ENCODE measurements around the gene SSPN. TPM values are rescaled to one million over a fixed set of nuclear protein-coding genes. Genes with fewer than 3 reads are reported as not detected.

SSPN gene
- total RNA-seq, 1 experiment from 2014 or later: 11.9 TPM

DNA sequence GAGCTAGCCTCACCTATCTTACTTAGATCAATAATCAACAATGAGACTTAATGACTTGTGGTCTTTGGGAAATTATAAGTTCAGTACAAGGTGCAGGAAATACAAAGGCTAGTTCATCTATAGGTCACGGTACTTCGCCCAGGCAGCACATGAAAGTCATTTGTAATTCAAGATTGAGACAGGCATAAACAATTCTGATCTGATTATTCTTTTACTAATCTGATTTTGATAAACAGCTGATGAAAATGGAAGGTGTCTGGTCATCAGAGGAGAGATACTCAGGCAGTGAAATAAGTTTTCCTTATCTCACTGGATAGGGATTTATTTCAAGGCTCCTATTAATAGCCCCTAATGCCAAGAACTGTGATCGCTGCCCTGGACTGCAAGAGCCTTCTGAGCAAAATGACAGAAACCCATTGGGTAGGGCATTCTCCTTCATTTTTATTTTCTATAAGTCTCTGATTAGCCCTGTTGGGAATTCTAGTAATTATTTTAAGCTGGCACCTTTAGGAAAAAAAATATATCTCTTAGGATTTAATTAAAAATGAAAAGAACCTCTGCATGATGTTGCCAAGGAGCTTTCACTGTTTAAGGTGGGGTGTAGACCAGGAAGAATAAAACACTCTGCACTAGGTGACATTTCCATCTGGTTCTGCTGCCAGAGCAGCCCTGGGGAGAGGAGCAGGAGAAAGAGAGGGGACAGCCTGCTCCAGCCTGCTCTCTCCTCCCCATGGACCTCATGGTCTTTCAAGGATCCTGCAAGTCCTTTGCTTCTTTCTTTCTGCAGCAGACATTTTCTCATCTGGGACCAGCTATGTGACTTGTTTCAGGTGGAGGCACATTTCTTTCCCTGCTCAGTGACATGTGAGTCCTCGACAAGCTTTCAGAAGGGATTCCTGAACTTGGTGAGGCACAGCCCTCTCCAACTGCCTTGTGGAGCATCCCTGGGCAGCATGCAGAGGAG, 44.8 kb downstream of the SSPN start:
- POLR2A ChIA-PET (ENCODE audit: unreplicated experiment): no interaction called here
- no TSS peak for BruUV-seq (replicated peaks)
- Histone ChIP-seq H3K27ac (ENCODE audit: low read length) (peak overlapping the region; percentile 88), H3K4me2 (ENCODE audit: low read length) (peak overlapping the region; percentile 63), H3K9me3 (ENCODE audit: low read length) (no peaks in the 10 kb centered on the region), H3K4me1 (ENCODE audit: insufficient read depth, low read length) (peaks cover 58% of the 10 kb centered on the region), H3K79me2 (ENCODE audit: low read length) (no peaks in the 10 kb centered on the region), H3K4me3 (ENCODE audit: low read length) (no peak overlapping the region; the same call in 1 of the 2 replicates), H3F3A (ENCODE audit: low read length, unreplicated experiment) (peaks cover 8% of the 10 kb centered on the region), H4K20me1 (ENCODE audit: low read length) (no peaks in the 10 kb centered on the region), H3K9ac (ENCODE audit: low read length) (peak overlapping the region; percentile 56), H3K9me2 (replicated peaks; ENCODE audit: low read length) (no peaks in the 10 kb centered on the region), H2AFZ (ENCODE audit: low read length) (no peak overlapping the region), H3K27me3 (ENCODE audit: low read length) (no peaks in the 10 kb centered on the region), H3K36me3 (ENCODE audit: low read depth, low read length) (no peaks in the 10 kb centered on the region)
- CTCF ChIA-PET: no interaction called here
- no peak for ATAC-seq
- intact Hi-C loops (cut with micrococcal nuclease): no loop called here
- TF ChIP-seq EZH2 (IDR thresholded peaks at IDR 0.05; ENCODE audit: low read length, unreplicated experiment): no peak
- 0 out of 2 replicates have a peak, but pooled peaks have one; percentile 58 for TF ChIP-seq EZH2phosphoT487 (IDR thresholded peaks at IDR 0.05; ENCODE audit: borderline replicate concordance, low read length)
- no peak for DNase-seq

DNA sequence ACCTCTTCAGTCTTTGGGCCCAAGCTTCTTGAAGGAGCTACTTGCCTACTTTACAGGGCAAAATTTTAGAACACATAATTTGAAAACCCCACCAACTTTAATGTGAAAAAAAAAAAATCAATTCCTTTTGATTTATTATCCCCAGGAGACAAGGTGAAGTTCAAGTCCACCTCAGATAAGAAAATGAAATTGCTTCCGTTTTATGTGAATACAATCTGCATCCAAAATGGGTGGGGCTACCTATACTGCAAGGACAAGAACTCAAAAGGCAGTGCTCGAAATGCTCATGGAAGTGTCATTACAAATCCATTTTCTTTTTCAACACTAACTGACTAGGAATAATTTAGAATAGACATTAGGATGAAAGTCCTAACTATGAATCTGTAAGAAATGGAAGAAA, 45.7 kb downstream of the SSPN start:
- no peaks in the 10 kb centered on the region for H3K9me2 ChIP-seq (replicated peaks; ENCODE audit: low read length)
- no peaks in the 10 kb centered on the region for H3K9me3 ChIP-seq (ENCODE audit: low read length)
- CTCF ChIA-PET: no interaction called here
- H2AFZ ChIP-seq (ENCODE audit: low read length): no peak overlapping the region
- no peaks in the 10 kb centered on the region for H3K36me3 ChIP-seq (ENCODE audit: low read depth, low read length)
- no peak overlapping the region for H3K4me2 ChIP-seq (ENCODE audit: low read length)
- intact Hi-C loops (cut with micrococcal nuclease): no loop called here
- H3K4me3 ChIP-seq (ENCODE audit: low read length): no peak overlapping the region
- POLR2A ChIA-PET (ENCODE audit: unreplicated experiment): no interaction called here
- peaks cover 11% of the 10 kb centered on the region for H3F3A ChIP-seq (ENCODE audit: low read length, unreplicated experiment)
- BruUV-seq (replicated peaks): no TSS peak
- H3K79me2 ChIP-seq (ENCODE audit: low read length): no peaks in the 10 kb centered on the region
- H3K27ac ChIP-seq (ENCODE audit: low read length): peak overlapping the region; percentile 88
- H4K20me1 ChIP-seq (ENCODE audit: low read length): no peaks in the 10 kb centered on the region
- ATAC-seq: no peak
- DNase-seq: no peak
- H3K4me1 ChIP-seq (ENCODE audit: insufficient read depth, low read length): peaks cover 67% of the 10 kb centered on the region
- no peak for TF ChIP-seq CTCF (conservative IDR thresholded peaks at IDR 0.05; ENCODE audit: low read depth, low read length)
- TF ChIP-seq EZH2phosphoT487 (IDR thresholded peaks at IDR 0.05; ENCODE audit: borderline replicate concordance, low read length): no peak
- no peaks in the 10 kb centered on the region for H3K27me3 ChIP-seq (ENCODE audit: low read length)
- H3K9ac ChIP-seq (ENCODE audit: low read length): no peak overlapping the region

- no peaks in the 10 kb centered on the region for H3K79me2 ChIP-seq (ENCODE audit: low read length)
- H2AFZ ChIP-seq (ENCODE audit: low read length): no peak overlapping the region
- peaks cover 13% of the 10 kb centered on the region for H3F3A ChIP-seq (ENCODE audit: low read length, unreplicated experiment)
- TF ChIP-seq EZH2phosphoT487 (IDR thresholded peaks at IDR 0.05; ENCODE audit: borderline replicate concordance, low read length) (no peak), CTCF (conservative IDR thresholded peaks at IDR 0.05; ENCODE audit: low read depth, low read length) (no peak), EZH2 (IDR thresholded peaks at IDR 0.05; ENCODE audit: low read length, unreplicated experiment) (no peak)
- no peaks in the 10 kb centered on the region for H3K27me3 ChIP-seq (ENCODE audit: low read length)
- H3K36me3 ChIP-seq (ENCODE audit: low read depth, low read length): no peaks in the 10 kb centered on the region
- no peaks in the 10 kb centered on the region for H4K20me1 ChIP-seq (ENCODE audit: low read length)
- ATAC-seq (no peak), DNase-seq (no peak)
- H3K4me2 ChIP-seq (ENCODE audit: low read length): no peak overlapping the region
- ChIA-PET CTCF (no interaction called here), POLR2A (ENCODE audit: unreplicated experiment) (interaction anchor here (0.6 kb wide), 1 partner anchor 30 kb away, joined by 6 read pairs; no protein-coding TSS in a partner anchor)
- H3K9me2 ChIP-seq (replicated peaks; ENCODE audit: low read length): no peaks in the 10 kb centered on the region
- intact Hi-C loops (cut with micrococcal nuclease): no loop called here
- no peaks in the 10 kb centered on the region for H3K9me3 ChIP-seq (ENCODE audit: low read length)
- no TSS peak for BruUV-seq (replicated peaks)
- H3K9ac ChIP-seq (ENCODE audit: low read length): no peak overlapping the region
- H3K4me3 ChIP-seq (ENCODE audit: low read length): no peak overlapping the region
- no peak overlapping the region for H3K27ac ChIP-seq (ENCODE audit: low read length)
- H3K4me1 ChIP-seq (ENCODE audit: insufficient read depth, low read length): peaks cover 77% of the 10 kb centered on the region
Observed at GRCh38 chr12:26242683-26243082, 47.3 kb downstream of the SSPN start.
